Measurements from ENCODE around the gene SERPING1.

DNA sequence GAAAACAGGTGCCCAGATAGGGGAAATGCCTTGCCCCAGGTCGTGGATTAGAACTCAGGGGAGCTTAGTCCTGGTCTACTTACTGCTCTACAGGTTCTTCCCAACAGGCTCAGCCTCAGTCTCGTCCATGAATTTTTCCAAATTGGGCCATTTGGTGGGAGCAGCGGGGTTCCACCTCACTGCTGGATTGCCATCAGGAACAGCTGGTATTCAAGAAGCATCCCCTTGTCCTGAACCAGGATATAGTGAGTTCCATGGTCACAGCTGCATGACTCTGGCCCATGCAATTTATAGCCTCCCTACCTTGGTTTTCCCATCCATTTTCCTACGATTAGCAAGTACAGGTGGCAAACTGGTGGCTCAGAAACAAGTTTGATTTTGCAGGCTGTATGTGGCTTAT, 23.4 kb upstream of the SERPING1 start:
- TF ChIP-seq POLR2AphosphoS5 (IDR thresholded peaks at IDR 0.05; ENCODE audit: low read depth, low read length) (no peak), POLR2A (IDR thresholded peaks at IDR 0.05; ENCODE audit: low read depth, low read length) (no peak), SPI1 (IDR thresholded peaks at IDR 0.05; ENCODE audit: low read depth, low read length) (no peak)
